ENCODE data around the gene SAMD1. TPM values are rescaled to one million over a fixed set of nuclear protein-coding genes. Genes with fewer than 3 reads are reported as not detected.
A peak's percentile ranks its signal among the peaks of the same experiment; 100 is the strongest.

Gene SAMD1
- total and polyA plus RNA-seq, 2 of the 13 experiments (the other 11 are each of a cell fraction or from before 2014, with no cell fraction given), result 17.5 to 45.0 TPM

DNA sequence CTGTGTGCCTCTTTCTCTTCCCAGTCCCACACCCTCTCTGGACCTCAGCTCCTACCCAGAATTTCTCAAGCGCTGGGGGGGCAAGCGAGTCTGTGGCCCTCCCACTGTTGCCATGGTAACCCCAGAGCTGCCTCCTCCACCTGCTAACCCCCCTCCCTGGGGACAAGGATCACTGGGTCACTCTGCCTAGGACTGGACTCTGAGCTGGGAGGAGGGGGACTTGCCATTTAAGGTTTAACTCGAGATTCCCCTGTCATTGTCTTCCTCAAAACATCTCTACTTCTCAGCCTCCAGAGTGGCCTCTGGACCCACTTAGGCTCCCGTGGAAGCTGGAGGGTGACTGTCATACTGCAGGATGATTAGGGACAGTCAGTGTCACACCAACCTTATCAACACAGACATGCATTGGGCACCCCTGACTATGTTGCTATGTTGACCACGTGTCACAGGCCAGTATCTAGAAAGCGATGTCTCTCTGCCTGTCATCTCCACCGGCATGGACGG lies 30.8 kb downstream of the SAMD1 start (continued):
- peak; percentile 63; the same call in 1 of the 2 replicates for TF ChIP-seq YEATS4 (CRISPR knock-in tag; IDR thresholded peaks at IDR 0.05; ENCODE audit: borderline replicate concordance)
- no peak; the same call in 1 of the 2 replicates for TF ChIP-seq ZFP91 (CRISPR knock-in tag; IDR thresholded peaks at IDR 0.05; ENCODE audit: borderline replicate concordance)
- TF ChIP-seq ZNF501 (CRISPR knock-in tag; IDR thresholded peaks at IDR 0.05), result peak; percentile 21; the same call in 1 of the 2 replicates
- TF ChIP-seq ZNF780A (CRISPR knock-in tag; IDR thresholded peaks at IDR 0.05), result no peak
- peak; percentile 81 for TF ChIP-seq ARID4A (CRISPR knock-in tag; IDR thresholded peaks at IDR 0.05; ENCODE audit: borderline replicate concordance)
- TF ChIP-seq, protein P1, sequence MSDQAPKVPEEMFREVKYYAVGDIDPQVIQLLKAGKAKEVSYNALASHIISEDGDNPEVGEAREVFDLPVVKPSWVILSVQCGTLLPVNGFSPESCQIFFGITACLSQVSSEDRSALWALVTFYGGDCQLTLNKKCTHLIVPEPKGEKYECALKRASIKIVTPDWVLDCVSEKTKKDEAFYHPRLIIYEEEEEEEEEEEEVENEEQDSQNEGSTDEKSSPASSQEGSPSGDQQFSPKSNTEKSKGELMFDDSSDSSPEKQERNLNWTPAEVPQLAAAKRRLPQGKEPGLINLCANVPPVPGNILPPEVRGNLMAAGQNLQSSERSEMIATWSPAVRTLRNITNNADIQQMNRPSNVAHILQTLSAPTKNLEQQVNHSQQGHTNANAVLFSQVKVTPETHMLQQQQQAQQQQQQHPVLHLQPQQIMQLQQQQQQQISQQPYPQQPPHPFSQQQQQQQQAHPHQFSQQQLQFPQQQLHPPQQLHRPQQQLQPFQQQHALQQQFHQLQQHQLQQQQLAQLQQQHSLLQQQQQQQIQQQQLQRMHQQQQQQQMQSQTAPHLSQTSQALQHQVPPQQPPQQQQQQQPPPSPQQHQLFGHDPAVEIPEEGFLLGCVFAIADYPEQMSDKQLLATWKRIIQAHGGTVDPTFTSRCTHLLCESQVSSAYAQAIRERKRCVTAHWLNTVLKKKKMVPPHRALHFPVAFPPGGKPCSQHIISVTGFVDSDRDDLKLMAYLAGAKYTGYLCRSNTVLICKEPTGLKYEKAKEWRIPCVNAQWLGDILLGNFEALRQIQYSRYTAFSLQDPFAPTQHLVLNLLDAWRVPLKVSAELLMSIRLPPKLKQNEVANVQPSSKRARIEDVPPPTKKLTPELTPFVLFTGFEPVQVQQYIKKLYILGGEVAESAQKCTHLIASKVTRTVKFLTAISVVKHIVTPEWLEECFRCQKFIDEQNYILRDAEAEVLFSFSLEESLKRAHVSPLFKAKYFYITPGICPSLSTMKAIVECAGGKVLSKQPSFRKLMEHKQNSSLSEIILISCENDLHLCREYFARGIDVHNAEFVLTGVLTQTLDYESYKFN (CRISPR knock-in tag; conservative IDR thresholded peaks at IDR 0.05), result peak; percentile 97
- 0 out of 2 replicates have a peak, but pooled peaks have one; percentile 36 for TF ChIP-seq ZNF331 (CRISPR knock-in tag; IDR thresholded peaks at IDR 0.05)
- TF ChIP-seq MXD1 (CRISPR knock-in tag; IDR thresholded peaks at IDR 0.05), result 0 out of 2 replicates have a peak, but pooled peaks have one; percentile 63
- no peak for TF ChIP-seq ISX (CRISPR knock-in tag; conservative IDR thresholded peaks at IDR 0.05)
- TF ChIP-seq ZMYM3 (CRISPR knock-in tag; IDR thresholded peaks at IDR 0.05), result peak; percentile 89
- TF ChIP-seq MXD4 (CRISPR knock-in tag; IDR thresholded peaks at IDR 0.05), result peak; percentile 83; the same call in 1 of the 2 replicates
- TF ChIP-seq RXRA (CRISPR knock-in tag; IDR thresholded peaks at IDR 0.05), result peak; percentile 85
- 0 out of 2 replicates have a peak, but pooled peaks have one; percentile 13 for TF ChIP-seq DRAP1 (CRISPR knock-in tag; IDR thresholded peaks at IDR 0.05)
- TF ChIP-seq TARDBP (CRISPR knock-in tag; IDR thresholded peaks at IDR 0.05), result 0 out of 2 replicates have a peak, but pooled peaks have one; percentile 48
- TF ChIP-seq NCOR1 (IDR thresholded peaks at IDR 0.05; ENCODE audit: borderline replicate concordance, low read length), result peak; percentile 97
- peak; percentile 93 for TF ChIP-seq ZNF768 (CRISPR knock-in tag; IDR thresholded peaks at IDR 0.05)
- TF ChIP-seq ZFP36 (IDR thresholded peaks at IDR 0.05; ENCODE audit: borderline replicate concordance, low read depth, low read length, partially characterized antibody), result peak; percentile 44
